Measurements from ENCODE around the gene ZNF827. TPM values are rescaled to one million over a fixed set of nuclear protein-coding genes. Genes with fewer than 3 reads are reported as not detected.

Gene ZNF827
- total RNA-seq, 1 experiment from 2014 or later = 29.4 TPM

DNA sequence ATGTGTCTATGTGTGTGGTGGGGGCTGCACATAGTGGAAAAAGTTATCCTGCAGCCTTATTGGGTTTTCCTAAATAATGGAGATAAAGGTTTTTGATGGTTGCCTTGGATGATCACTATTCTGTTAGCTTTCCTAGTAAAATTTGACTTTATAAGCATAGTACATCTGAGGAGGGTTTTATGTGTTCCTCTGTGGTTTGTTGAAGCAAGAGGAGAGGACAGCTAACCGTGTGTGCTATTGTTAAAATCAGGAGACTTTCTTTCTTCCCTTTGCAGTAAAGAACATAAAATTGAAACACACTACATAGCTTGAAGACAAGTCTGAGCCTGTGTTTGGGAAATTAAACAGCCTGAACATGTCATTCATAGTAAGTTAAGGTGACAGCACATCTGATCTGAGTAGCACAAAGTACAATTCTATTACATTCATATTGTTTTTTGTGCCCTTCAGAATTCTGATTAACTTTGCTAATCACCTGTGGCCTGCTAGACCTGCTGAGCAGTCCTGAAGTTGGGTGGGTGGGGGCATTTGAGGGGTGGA lies 221.9 kb downstream of the ZNF827 start:
- DNase-seq = no peak

More for the DNA sequence above, 221.9 kb downstream of the ZNF827 start:
- H3K18ac ChIP-seq (ENCODE audit: insufficient read length, low read depth, low read length) = no peak overlapping the region
- Mint-ChIP-seq H3K9me3 (peaks cover 0 to 3% of the 10 kb centered on the region in 2 experiments; a peak in 1 of 5 replicates), H3K27me3 (ENCODE audit: low read depth) (no peaks in the 10 kb centered on the region), H3K4me1 (peaks cover 12 to 24% of the 10 kb centered on the region in 2 experiments), H3K4me3 (no peak overlapping the region), H3K36me3 (ENCODE audit: insufficient read depth in 1 of 3, low read depth in 3 of 3) (peaks cover 0 to 32% (median 1%) of the 10 kb centered on the region in 3 experiments; a peak in 3 of 7 replicates), H3K27ac (no peak overlapping the region)
- H3K27me3 ChIP-seq (ENCODE audit: insufficient read depth, low read length) = no peaks in the 10 kb centered on the region
- H3K79me2 ChIP-seq (ENCODE audit: insufficient read depth, low read length) = no peaks in the 10 kb centered on the region
- no peak overlapping the region for H2AFZ ChIP-seq (ENCODE audit: low read length)
- no peak overlapping the region for H2AK5ac ChIP-seq (ENCODE audit: insufficient read length, low read length)
- H3K9ac ChIP-seq (ENCODE audit: extremely low read depth, insufficient read length, low read length) = no peak overlapping the region
- H2BK12ac ChIP-seq (ENCODE audit: insufficient read length, low read depth, low read length) = no peak overlapping the region
- H2BK5ac ChIP-seq (ENCODE audit: insufficient read length, low read length) = no peak overlapping the region
- H3K9me3 ChIP-seq (ENCODE audit: control insufficient read depth, low read depth, low read length) = no peaks in the 10 kb centered on the region
- H3K4ac ChIP-seq (ENCODE audit: low read depth, low read length) = no peak overlapping the region
- peaks cover 3% of the 10 kb centered on the region; the same call in 1 of the 2 replicates for H3K4me1 ChIP-seq (ENCODE audit: insufficient read depth, low read length)
- H3K56ac ChIP-seq (ENCODE audit: insufficient read length, low read depth, low read length) = no peak overlapping the region
- H4K20me1 ChIP-seq (ENCODE audit: control insufficient read depth, insufficient read depth, insufficient read length) = no peaks in the 10 kb centered on the region
- H3K4me2 ChIP-seq (ENCODE audit: insufficient read depth, insufficient read length, low read length) = no peak overlapping the region
- no peak overlapping the region for H3T11ph ChIP-seq (ENCODE audit: low read length)
- H2BK120ac ChIP-seq (ENCODE audit: low read depth, low read length, poor library complexity, severe bottlenecking) = no peak overlapping the region
- no peak overlapping the region for H2BK15ac ChIP-seq (ENCODE audit: low read depth, low read length)
- no peak overlapping the region for H3K27ac ChIP-seq (ENCODE audit: insufficient read length, low read depth, low read length)
- H3K23me2 ChIP-seq (ENCODE audit: insufficient read length, low read depth, low read length, poor library complexity, severe bottlenecking) = no peaks in the 10 kb centered on the region
- H3K23ac ChIP-seq (ENCODE audit: insufficient read length, low read depth, low read length) = no peak overlapping the region
- TF ChIP-seq, protein P1, sequence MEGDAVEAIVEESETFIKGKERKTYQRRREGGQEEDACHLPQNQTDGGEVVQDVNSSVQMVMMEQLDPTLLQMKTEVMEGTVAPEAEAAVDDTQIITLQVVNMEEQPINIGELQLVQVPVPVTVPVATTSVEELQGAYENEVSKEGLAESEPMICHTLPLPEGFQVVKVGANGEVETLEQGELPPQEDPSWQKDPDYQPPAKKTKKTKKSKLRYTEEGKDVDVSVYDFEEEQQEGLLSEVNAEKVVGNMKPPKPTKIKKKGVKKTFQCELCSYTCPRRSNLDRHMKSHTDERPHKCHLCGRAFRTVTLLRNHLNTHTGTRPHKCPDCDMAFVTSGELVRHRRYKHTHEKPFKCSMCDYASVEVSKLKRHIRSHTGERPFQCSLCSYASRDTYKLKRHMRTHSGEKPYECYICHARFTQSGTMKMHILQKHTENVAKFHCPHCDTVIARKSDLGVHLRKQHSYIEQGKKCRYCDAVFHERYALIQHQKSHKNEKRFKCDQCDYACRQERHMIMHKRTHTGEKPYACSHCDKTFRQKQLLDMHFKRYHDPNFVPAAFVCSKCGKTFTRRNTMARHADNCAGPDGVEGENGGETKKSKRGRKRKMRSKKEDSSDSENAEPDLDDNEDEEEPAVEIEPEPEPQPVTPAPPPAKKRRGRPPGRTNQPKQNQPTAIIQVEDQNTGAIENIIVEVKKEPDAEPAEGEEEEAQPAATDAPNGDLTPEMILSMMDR (conservative IDR thresholded peaks at IDR 0.05) = no peak
- H4K5ac ChIP-seq (ENCODE audit: insufficient read length, low read depth, low read length) = no peak overlapping the region
- H3K79me1 ChIP-seq (ENCODE audit: insufficient read depth, low read depth, low read length, poor library complexity, severe bottlenecking) = no peaks in the 10 kb centered on the region
- no peak overlapping the region for H4K8ac ChIP-seq (replicated peaks; ENCODE audit: insufficient read length, low read depth, low read length)
- H2BK20ac ChIP-seq (ENCODE audit: low read depth, low read length, poor library complexity, severe bottlenecking) = no peak overlapping the region
- no peak overlapping the region for H3K14ac ChIP-seq (ENCODE audit: insufficient read depth, low read length)
- no CpG with 5 or more reads among the region's 1 CpG for WGBS (ENCODE audit: extremely low coverage, insufficient read length, low lambda C conversion rate)
- no peak overlapping the region for H4K91ac ChIP-seq (ENCODE audit: insufficient read length, low read depth, low read length)

Data from H9 (cell line).